Vagina (tissue), 2 donors: ENCODE data around the gene CLIC3.

Experiments used
- CTCF ChIP-seq, 3 experiments: fragments of 450-650 bp in 2 of 3; fragments of 200-600 bp in 1 of 3; sonication (generic) in 1 of 3; IDR thresholded peaks; one replicate each; pipeline ENCODE4 v1.5.1; 2017 to 2019; ENCODE audit warnings: antibody characterized with exemption in 3 of 3, mild to moderate bottlenecking in 2 of 3, moderate library complexity in 2 of 3
- POLR2A ChIP-seq, 2 donors: fragments of 450-650 bp; IDR thresholded peaks; one replicate each; pipeline ENCODE4 v1.6.1; 2017; ENCODE audit warnings: antibody characterized with exemption in 2 of 2, mild to moderate bottlenecking in 2 of 2, moderate library complexity in 2 of 2

DNA sequence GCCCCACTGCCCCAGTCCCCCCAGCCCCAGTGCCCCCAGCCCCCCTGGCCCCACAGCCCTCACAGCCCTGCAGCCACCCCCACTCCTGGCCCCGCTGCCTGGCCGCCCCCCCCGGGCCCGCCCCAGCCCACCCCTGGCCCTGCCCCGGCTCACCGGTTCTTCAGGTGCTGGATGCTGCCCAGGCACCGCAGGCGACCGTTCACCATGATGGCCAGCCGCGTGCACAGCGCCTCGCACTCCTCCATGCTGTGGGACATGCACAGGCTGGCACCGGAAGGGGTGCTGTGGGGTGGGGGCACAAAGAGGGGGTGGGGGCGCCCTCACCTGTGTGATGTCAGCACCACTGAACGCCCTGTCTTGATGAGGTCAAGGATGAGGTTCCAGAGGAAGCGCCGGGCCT is 12.8 kb upstream of the CLIC3 start:
- no peak for TF ChIP-seq POLR2A (IDR thresholded peaks at IDR 0.05)
- TF ChIP-seq CTCF (IDR thresholded peaks at IDR 0.05): no peak
